Omental fat pad (tissue), 4 donors: Measurements from ENCODE around the gene GCK. TPM values are rescaled to one million over a fixed set of nuclear protein-coding genes. Genes with fewer than 3 reads are reported as not detected.
"Not testable (repeated sequence)": the region's sequence is repeated elsewhere in the genome, so short reads cannot be mapped to it uniquely, and the experiment has no call there.

Experiments
- ATAC-seq: fragments of 150-250 bp; one replicate; pipeline ENCODE4 v1.9.1; 2016; ENCODE audit warnings: mild to moderate bottlenecking, moderate library complexity; ENCODE audit not compliant: low FRiP score
- DNase-seq: peaks from one replicate; pipeline ENCODE4 v3.0.0-alpha.2; 2019; ENCODE audit warnings: low spot score
- CTCF ChIP-seq, 3 donors: fragments of 450-650 bp; IDR thresholded peaks; one replicate each; pipeline ENCODE4 v1.5.1; 2016 to 2017; ENCODE audit warnings: antibody characterized with exemption in 3 of 3, mild to moderate bottlenecking in 3 of 3, moderate library complexity in 2 of 3
- total RNA-seq, 4 donors: library from RNA; depleted of rRNA; stranded (reverse); fragments of >200 nt; gene quantifications; one replicate each; pipeline ENCODE4 v1.1.0, GENCODE V29; 2016

The GCK gene
- total RNA-seq, 4 donors from 2014 or later, result 0.38 to 3.9 (median 1.1) TPM

GRCh38 chr7:44183386-44183785 is 5.9 kb downstream of the GCK start:
- DNase-seq (no peak), ATAC-seq (no peak)
- TF ChIP-seq CTCF (IDR thresholded peaks at IDR 0.05), result no peak

GRCh38 chr7:44182827-44183226 is 6.4 kb downstream of the GCK start:
- DNase-seq, result no peak
- ATAC-seq, result no peak
- no peak for TF ChIP-seq CTCF (IDR thresholded peaks at IDR 0.05)

- DNase-seq (no peak), ATAC-seq (no peak)
- TF ChIP-seq CTCF (IDR thresholded peaks at IDR 0.05), result no peak
Measured at GRCh38 chr7:44180631-44181030, 8.6 kb downstream of the GCK start.

- no peak for DNase-seq
- TF ChIP-seq CTCF (IDR thresholded peaks at IDR 0.05), result no peak
- peak; percentile 80 for ATAC-seq
Measured at GRCh38 chr7:44177570-44178131, 11.6 kb downstream of the GCK start.

- no peak for DNase-seq
Measured at GRCh38 chr7:44176486-44176885, 12.8 kb downstream of the GCK start.

GRCh38 chr7:44175730-44176129 is 13.5 kb downstream of the GCK start:
- ATAC-seq (no peak), DNase-seq (no peak)
- no peak for TF ChIP-seq CTCF (IDR thresholded peaks at IDR 0.05)

More at GRCh38 chr7:44176486-44176885, 12.8 kb downstream of the GCK start:
- no peak for ATAC-seq
- no peak for TF ChIP-seq CTCF (IDR thresholded peaks at IDR 0.05)

- DNase-seq, ATAC-seq: not testable (repeated sequence)
Measured at GRCh38 chr7:44174694-44174948, 14.6 kb downstream of the GCK start.
